Activated CD4-positive, alpha-beta T cell treated with anti-CD3 and anti-CD28 coated beads for 24 hours (primary cell): ENCODE measurements around the gene PANK4.
"Not testable (repeated sequence)": the region's sequence is repeated elsewhere in the genome, so short reads cannot be mapped to it uniquely, and the experiment has no call there.

Experiments
- DNase-seq, 2 donors: peaks; one replicate each; pipeline ENCODE4 v3.0.0-alpha.2; 2020; ENCODE audit warnings: low read depth in 2 of 2

The PANK4 gene

GRCh38 chr1:2525920-2526823 lies at the start of gene PANK4:
PANK4 (minus strand) TSS chr1:2526596; CDS start chr1:2526587, 9 bp downstream.
- peak; percentile 75 to 79 for DNase-seq

GRCh38 chr1:2574350-2574749 lies 48.0 kb upstream of the PANK4 start:
- DNase-seq, result no peak

- no peak for DNase-seq
These were observed 47.0 kb upstream of the PANK4 start for GRCh38 chr1:2573250-2573920.

- DNase-seq, result no peak
These were observed 45.0 kb upstream of the PANK4 start for GRCh38 chr1:2571348-2571747.

- no peak for DNase-seq
These were observed 43.9 kb upstream of the PANK4 start for GRCh38 chr1:2570332-2570731.

GRCh38 chr1:2569703-2570102 lies 43.3 kb upstream of the PANK4 start:
- DNase-seq, result not testable (repeated sequence)

GRCh38 chr1:2569060-2569459 lies 42.7 kb upstream of the PANK4 start:
- DNase-seq, result no peak

GRCh38 chr1:2568187-2568816 lies 41.9 kb upstream of the PANK4 start:
- not testable (repeated sequence) for DNase-seq

GRCh38 chr1:2567083-2567679 lies 40.8 kb upstream of the PANK4 start:
- DNase-seq, result no peak

- DNase-seq, result no peak
These were observed 40.0 kb upstream of the PANK4 start for GRCh38 chr1:2566101-2567045.

- no peak for DNase-seq
These were observed 38.5 kb upstream of the PANK4 start for GRCh38 chr1:2564815-2565374.

GRCh38 chr1:2564006-2564814 lies 37.8 kb upstream of the PANK4 start:
- DNase-seq, result no peak

GRCh38 chr1:2563205-2563604 lies 36.8 kb upstream of the PANK4 start:
- DNase-seq, result no peak

GRCh38 chr1:2561898-2562895 lies 35.8 kb upstream of the PANK4 start:
- no peak for DNase-seq

GRCh38 chr1:2561446-2561845 lies 35.0 kb upstream of the PANK4 start:
- no peak for DNase-seq

GRCh38 chr1:2560299-2561073 lies 34.1 kb upstream of the PANK4 start:
- no peak for DNase-seq

- no peak for DNase-seq
These were observed 33.3 kb upstream of the PANK4 start for GRCh38 chr1:2559509-2560298.
